OCI-LY3 (cell line): ENCODE results near the gene TINAG.

Experiments
- EZH2phosphoT487 ChIP-seq: fragments of 200-600 bp; shearing (Covaris generic); IDR thresholded peaks from 2 replicates; pipeline ENCODE4 v1.6.1; 2018; ENCODE audit warnings: antibody characterized with exemption, mixed run types, low read depth
- TF ChIP-seq, protein P1 (sequence below): fragments of 200-600, 300-600 bp; sonication (generic); IDR thresholded peaks from 2 replicates; pipeline ENCODE4 v1.5.1; 2014; ENCODE audit warnings: antibody characterized with exemption, low read length, low read depth

DNA sequence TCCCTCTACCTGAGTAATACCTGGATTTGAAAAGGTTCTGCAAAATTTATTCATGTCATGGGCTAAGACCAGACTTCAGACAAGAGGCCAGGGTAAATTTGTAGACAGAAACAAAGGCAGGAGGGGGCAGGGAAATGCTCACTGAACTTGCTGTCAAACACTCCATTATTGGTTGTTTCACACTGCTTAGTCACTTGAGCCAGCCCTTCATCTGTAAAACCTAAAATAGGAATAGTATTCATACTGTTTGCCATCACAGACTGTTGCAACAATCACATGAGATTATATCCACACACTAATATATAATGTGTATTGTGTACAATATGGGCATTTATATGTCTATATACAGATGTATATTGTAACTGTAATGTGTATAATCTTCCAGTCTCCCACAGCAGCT is 6.5 kb upstream of the TINAG start:
- TF ChIP-seq, protein P1, sequence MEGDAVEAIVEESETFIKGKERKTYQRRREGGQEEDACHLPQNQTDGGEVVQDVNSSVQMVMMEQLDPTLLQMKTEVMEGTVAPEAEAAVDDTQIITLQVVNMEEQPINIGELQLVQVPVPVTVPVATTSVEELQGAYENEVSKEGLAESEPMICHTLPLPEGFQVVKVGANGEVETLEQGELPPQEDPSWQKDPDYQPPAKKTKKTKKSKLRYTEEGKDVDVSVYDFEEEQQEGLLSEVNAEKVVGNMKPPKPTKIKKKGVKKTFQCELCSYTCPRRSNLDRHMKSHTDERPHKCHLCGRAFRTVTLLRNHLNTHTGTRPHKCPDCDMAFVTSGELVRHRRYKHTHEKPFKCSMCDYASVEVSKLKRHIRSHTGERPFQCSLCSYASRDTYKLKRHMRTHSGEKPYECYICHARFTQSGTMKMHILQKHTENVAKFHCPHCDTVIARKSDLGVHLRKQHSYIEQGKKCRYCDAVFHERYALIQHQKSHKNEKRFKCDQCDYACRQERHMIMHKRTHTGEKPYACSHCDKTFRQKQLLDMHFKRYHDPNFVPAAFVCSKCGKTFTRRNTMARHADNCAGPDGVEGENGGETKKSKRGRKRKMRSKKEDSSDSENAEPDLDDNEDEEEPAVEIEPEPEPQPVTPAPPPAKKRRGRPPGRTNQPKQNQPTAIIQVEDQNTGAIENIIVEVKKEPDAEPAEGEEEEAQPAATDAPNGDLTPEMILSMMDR: no peak
- no peak for TF ChIP-seq EZH2phosphoT487
